GM19099 (cell line): ENCODE results near the gene DIS3L.
A peak's percentile ranks its signal among the peaks of the same experiment; 100 is the strongest.

Experiments used
- POLR2A ChIP-seq: IDR thresholded peaks from 3 replicates; pipeline ENCODE4 v1.6.1; 2011; ENCODE audit warnings: low read depth; ENCODE audit not compliant: insufficient read length; ENCODE audit errors: extremely low read depth

Gene DIS3L

DNA sequence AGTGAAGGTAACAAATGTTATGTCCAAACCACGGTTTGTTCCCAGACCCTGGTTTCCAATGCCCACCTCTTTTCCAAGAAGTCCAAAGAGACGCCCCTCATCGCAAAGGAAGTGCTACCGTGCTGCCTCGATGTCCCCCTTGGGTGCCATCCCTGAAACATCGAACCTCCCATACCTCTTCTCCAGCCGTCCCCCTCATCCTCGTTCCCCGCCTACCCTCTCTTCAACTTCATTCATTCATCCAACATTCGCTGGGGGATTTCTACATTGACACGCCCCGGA is 62.6 kb downstream of the DIS3L start:
- no peak for TF ChIP-seq POLR2A

DNA sequence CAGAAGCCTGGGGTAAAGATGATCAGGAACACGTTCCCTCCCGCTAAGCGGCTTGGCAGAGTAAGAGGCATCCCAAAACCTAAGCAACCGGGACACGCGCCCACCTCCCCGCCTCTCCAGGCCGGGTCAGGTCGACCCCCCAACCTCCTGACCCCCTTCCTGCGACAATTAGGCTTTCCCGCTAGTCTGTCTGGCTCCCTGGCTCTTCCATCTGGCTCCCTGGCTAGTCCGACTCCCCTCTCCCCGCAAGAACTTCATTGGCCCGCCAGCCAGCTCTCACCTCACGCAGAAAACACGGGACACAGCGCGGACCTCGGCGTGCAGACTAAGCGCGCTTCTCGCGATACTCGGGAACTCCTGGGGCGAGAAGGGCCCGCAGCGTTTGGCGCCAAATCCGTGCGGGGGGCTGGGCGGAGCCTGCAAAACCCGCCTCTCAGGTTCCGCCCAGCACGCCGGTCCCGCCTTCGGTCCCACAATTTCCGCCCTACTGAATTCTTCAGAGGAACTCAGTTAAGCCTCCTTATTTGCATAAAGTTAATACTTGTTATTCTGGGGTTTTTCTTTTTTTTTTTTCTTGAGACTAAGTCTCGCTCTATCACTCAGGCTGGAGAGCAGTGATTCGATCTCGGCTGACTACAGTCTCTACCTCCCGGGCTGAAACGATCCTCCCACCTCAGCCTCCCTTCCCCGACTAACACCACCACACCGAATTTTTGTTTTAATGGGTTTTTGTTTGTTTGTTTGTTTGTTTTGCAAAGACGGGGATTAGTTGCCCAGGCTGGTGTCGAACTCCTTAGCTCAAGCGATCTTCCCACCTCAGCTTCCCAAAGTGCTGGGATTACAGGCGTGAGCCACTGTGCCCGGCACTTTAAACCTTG is 63.2 kb downstream of the DIS3L start, which contains the start of gene TIPIN:
Gene TIPIN, minus strand, starts transcription at position 327 of the 878 bp plus-strand sequence. CDS start 3,738 bp downstream, outside the sequence.
- peak; percentile 89 for TF ChIP-seq POLR2A

DNA sequence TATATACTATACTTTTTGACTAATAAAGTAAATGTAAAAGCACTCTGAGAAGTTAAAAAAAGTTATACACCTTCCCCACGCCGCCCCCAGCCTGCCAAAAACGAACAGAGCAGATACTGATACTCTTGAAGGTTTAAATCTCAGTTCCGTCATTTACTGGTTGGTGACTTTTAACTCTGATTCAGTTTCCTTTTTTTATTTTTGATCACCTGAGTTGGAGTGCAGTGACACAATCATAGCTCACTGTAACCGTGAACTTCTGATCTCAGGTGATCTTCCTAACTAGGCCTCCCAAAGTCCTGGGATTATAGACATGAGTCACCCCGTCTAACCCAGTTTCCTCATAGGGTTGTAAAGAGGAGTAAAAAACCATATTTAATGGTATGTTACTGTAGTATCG is 66.4 kb downstream of the DIS3L start:
- no peak for TF ChIP-seq POLR2A

DNA sequence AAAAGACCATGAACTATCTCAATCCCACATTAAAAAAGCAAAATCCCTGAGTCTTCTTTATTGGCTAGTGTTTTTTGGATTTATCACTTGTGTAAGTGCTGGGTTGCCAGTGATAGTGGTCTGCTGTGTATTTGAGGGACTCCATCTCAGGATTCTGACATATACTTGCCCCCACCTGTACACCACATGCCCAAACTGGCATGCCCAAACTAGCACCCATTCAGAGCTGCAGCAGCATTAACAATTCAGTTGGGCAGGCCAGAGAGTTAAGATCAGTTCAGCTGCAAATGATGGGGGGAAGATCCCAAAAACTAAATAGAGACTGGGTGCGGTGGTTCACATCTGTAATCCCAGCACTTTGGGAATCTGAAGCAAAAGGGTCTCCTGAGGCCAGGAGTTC is 69.4 kb downstream of the DIS3L start:
- no peak for TF ChIP-seq POLR2A

DNA sequence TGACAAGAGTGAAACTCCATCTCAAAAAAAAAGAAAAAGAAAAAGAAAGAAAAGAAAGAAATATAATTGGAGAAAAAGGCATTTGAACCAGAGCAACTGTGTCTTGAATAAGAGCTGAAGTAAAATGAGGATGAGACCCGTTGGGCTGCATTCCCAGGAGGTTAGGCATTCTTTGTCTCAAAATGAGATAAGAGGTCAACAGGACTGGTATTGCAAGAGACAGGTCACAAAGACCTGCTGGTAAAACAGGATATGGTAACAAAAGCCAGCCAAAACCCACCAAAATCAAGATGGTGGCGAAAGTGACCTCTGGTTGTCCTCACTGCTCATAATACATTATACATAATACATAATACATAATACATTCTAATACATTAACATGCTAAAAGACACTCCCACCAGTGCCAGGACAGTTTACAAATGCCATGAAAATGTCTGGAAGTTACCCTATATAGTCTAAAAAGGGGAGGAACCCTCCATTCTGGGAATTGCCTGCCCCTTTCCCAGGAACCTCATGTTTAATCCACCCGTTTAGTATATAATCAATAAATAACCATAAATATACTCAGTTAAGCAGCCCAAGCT is 71.7 kb downstream of the DIS3L start:
- no peak for TF ChIP-seq POLR2A

DNA sequence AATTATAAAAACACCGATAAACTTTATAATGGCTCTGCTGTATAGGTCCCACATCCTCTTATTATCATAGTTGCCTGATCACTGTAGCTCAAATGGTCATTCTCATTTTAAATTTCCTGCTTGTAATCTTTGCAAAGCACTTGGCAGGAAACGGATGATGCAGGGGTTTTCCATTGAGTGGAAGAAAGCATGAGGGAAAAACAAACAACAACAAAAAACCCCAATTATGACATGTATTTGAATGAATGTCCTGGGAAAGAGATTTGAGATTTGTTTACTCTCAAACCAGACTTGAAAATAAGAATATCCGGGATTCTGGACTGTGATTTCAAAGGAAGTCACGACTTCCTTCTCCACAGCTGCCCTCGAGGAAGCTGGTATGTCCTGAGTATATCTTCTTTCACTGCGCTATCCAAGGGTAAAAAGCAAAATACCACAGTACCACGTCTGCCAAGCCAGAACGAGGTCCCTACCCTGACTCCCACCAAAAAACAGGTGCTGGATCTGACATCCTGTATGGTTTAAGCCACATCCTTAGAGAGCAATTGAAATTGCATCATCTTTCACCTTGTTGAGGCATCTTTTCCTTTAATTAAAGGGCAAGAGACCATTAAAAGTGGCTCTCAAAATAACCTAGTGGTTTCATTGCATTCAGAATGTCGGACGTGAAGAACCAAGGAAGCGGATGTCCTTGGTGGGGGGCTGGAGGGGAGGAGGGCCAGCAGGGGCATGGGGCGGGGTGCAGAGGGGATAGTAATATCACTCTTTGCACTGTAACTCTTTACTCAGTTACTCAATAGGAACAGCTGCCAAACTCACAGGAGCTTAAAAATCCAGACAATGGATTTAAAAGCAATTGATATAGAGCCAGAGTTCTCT is 76.6 kb downstream of the DIS3L start:
- TF ChIP-seq POLR2A: peak; percentile 43

DNA sequence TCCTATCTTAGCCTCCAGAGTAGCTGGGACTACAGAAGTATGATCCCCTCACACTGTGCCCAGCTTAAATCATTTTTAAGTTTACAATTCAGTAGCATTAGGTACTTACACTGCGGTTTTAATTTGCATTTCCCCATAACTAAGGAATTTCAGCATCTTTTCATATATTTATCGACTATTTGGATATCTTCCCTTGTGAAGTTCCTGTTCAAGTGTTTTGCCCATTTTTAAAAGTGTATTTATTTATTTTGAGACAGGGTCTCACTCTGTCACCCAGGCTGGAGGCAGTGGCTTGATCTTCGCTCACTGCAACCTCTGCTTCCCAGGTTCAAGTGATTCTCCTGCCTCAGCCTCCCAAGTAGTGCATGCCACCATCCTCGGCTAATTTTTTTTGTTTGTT is 80.8 kb downstream of the DIS3L start:
- TF ChIP-seq POLR2A: no peak

DNA sequence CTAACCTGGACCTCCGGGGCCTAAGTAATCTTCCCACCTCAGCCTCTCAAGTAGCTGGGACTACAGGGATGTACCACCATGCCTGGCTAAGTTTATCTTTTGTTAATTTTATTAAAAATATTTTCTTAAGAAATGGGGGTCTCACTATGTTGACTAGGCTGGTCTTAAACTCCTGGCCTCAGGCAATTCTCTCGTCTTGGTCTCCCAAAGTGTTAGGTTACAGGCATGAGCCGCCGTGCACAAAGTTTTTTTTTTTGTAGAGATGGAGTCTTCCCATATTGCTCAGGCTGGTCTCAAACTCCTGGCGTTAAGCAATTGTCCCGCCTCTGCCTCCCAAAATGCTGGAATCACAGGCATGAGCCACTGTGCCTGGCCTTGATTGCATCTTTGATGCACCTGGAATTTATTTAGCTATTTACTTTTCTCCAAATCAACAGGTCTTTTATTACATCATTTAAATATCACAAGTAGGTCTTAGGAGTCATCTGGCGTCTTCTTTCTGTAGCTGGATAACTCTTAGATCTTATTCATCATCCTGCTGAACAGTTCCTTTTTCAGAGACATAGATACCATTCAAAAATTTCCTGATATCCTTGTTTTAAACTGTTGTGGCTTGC is 85.6 kb downstream of the DIS3L start:
- TF ChIP-seq POLR2A: no peak
